ENCODE measurements around the gene SLC7A9. TPM values are rescaled to one million over a fixed set of nuclear protein-coding genes. Genes with fewer than 3 reads are reported as not detected.
"Not testable (repeated sequence)": the region's sequence is repeated elsewhere in the genome, so short reads cannot be mapped to it uniquely, and the experiment has no call there.

Gene SLC7A9
- total RNA-seq, 1 donor from 2014 or later = under 0.01 TPM

GRCh38 chr19:32864318-32865007 lies 5.1 kb downstream of the SLC7A9 start:
- no peak for DNase-seq (ENCODE audit: low read depth in 2 of 2)

GRCh38 chr19:32863841-32864240 lies 5.7 kb downstream of the SLC7A9 start:
- no peak for DNase-seq (ENCODE audit: low read depth in 2 of 2)

DNA sequence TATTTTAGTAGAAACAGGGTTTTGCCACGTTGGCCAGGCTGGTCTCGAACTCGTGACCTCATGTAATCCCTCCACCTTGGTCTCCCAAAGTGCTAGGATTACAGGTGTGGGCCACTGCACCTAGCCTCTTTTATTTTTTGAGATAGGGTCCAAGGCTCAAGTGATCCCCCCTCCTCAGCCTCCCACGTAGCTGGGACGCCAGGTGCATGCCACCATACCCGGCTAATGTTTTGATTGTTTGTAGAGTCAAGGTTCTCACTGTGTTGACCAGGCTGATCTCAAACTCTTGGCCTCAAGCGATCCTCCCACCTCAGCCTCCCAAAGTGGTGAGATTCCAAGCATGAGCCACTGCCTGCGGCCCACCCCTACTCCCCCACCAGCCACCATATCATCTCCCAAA lies 6.3 kb downstream of the SLC7A9 start:
- no peak for DNase-seq (ENCODE audit: low read depth in 2 of 2)

DNA sequence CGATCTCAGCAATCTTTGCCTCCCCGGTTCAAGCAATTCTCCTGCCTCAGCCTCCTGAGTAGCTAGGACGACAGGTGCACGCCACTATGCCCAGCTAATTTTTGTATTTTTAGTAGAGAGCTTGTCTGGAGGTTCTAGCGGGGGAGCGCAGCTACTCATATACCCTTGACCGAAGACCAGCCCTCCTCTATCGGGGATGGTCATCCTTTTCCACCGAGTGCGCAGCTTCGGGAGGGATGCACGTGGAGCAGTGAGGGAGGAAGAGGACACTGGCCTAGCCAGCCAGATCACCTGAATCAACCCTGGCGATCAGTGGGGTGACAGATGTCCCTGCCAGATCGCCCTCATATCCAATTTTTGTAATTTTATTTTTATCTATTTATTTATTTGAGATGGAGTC lies 6.8 kb downstream of the SLC7A9 start:
- no peak for DNase-seq (ENCODE audit: low read depth in 2 of 2)

GRCh38 chr19:32862173-32862572 lies 7.4 kb downstream of the SLC7A9 start:
- DNase-seq (ENCODE audit: low read depth in 2 of 2) = no peak

- DNase-seq (ENCODE audit: low read depth in 2 of 2) = no peak
Measured at GRCh38 chr19:32861596-32861995, 8.0 kb downstream of the SLC7A9 start.

DNA sequence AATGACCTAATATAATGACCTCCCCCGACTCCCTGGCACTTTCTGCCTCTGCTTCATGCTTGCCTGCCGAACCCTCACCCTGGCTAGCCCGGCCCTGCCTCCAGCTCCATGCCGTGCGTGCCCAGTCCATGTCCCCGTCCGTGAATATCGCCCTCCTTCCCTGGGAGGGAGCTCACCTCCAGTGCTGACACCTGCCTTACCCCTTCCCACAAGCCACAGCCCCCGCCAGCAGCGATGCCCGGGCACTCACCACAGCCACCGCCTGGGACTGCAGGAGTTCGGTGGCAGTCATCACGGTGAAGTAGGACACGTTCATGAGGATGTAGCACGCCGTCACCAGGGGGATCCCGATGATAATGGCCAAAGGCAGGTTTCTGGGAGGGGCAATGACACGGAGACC lies 10.0 kb downstream of the SLC7A9 start:
- DNase-seq (ENCODE audit: low read depth in 2 of 2) = no peak

DNA sequence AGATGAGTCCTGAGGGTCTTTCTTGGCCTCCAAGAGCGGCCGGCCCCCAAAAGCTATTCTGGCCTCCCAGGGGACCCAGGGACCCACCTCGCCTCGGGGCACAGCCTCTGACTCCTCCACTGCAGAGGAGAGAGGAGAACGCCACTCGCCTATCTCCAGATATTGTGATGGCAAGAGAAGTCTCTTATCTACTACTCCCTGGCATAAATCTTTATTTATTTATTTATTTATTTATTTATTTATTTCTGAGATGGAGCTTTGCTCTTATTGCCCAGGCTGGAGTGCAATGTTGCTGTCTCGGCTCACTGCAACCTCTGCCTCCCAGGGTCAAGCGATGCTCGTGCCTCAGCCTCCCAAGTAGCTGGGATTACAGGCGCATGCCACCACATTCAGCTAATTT lies 11.0 kb downstream of the SLC7A9 start:
- DNase-seq (ENCODE audit: low read depth in 2 of 2) = no peak

DNA sequence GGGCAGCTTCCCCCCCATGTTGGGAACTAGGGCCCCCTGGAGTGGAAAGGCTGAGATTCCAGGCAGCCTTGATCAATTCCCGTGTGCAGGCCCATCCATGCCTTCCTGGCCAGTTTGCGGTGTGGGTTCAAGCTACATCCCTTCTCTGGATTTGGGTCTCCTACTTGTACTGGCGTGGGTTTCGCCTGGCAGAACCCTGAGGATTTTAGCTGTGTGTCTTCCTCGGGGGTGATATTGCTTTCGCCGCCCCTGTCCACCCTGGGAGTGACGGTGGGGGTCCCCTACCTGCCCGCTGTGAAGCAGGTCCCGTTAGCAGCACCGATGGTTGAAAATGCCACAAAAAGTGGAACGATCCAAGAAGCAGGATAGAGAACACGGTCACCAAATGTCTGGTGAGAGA lies 11.4 kb downstream of the SLC7A9 start:
- no peak for DNase-seq (ENCODE audit: low read depth in 2 of 2)

DNA sequence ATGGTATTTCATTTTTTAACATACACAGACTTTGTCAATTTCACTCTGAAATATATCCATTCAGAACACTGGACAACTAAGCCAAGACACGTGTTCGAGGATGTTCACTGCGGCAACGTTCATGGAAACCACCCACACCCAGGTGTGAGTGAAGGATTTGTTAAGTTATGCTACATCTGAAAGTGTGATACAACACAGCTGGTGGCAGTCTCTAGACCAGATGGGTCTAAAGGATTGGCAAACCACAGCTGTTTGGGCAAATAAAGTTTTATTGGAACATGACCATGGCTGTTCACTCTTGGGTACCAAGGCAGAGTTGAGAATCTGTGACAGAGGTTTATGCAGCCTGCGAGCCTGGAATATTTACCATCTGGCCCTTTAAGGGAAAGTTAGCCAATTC lies 12.0 kb downstream of the SLC7A9 start:
- DNase-seq (ENCODE audit: low read depth in 2 of 2) = no peak

DNA sequence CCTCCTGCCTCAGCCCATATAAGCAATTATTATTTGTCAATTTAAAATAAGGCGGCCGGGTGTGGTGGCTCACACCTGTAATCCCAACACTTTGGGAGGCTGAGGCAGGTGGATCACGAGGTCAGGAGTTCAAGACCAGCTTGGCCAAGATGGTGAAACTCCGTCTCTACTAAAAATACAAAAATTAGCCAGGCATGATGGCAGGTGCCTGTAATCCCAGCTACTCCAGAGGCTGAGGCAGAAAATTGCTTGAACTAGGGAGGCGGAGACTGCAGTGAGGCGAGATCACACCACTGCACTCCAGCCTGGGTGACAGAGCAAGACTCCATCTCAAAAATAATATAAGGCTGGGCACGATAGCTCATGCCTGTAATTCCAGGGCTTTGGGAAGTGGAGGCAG lies 12.7 kb downstream of the SLC7A9 start:
- DNase-seq (ENCODE audit: low read depth in 2 of 2) = not testable (repeated sequence)

DNA sequence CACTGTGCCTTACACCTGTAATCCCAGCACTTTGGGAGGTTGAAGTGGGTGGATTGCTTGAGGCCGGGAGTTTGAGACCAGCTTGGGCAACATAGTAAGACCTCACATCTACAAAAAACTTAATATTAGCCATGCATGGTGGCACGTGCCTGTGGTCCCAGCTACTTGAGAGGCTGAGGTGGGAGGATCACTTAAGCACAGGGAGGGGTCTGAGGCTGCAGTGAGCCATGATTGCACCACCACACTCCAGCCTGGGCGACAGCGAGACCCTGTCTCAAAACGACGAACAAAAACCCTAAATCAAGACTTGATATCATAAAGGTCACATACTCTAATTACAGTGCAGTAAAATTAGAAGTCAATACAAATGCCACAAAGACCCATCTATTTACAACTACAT lies 17.4 kb downstream of the SLC7A9 start:
- no peak for DNase-seq (ENCODE audit: low read depth in 2 of 2)

- not testable (repeated sequence) for DNase-seq (ENCODE audit: low read depth in 2 of 2)
Measured at GRCh38 chr19:32848035-32848434, 21.5 kb downstream of the SLC7A9 start.

- no peak for DNase-seq (ENCODE audit: low read depth in 2 of 2)
Measured at GRCh38 chr19:32843716-32844245, 25.8 kb downstream of the SLC7A9 start.

DNA sequence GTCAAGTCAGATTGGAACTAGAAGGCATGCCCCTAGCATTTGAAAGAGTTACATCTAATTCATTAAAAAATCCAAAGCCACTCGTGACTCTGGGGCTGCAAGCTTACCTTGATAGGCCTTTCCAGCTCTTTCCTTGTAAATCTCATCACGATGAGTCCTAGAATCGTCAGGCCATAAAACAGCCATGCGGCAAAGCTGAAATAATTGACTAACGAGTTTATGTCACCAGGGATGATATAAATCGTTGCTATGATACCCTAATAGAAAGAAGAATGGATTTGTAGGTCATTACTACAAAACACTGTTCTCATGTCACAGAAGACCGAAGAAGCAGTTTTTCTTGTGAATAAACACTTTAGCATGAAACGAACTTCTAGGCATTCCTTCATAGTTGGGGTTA lies 27.5 kb downstream of the SLC7A9 start:
- DNase-seq (ENCODE audit: low read depth in 2 of 2) = no peak

- DNase-seq (ENCODE audit: low read depth in 2 of 2) = no peak
Measured at GRCh38 chr19:32837531-32837930, 32.0 kb downstream of the SLC7A9 start.

DNA sequence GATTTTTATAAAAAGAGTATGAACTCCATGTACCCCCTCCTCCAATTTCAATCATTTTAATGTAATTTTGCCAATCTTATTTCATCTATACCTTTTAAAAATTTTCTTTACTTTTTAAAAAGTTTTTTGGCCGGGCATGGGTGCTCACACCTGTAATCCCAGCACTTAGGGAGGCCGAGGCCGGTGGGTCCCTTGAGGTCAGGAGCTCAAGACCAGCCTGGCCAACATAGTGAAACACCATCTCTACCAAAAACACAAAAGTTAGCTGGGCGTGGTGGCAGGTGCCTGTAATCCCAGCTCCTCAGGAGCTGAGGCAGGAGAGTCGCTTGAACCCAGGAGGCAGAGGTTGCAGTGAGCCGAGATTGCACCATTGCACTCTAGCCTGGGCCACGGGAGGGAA lies 36.2 kb downstream of the SLC7A9 start:
- not testable (repeated sequence) for DNase-seq (ENCODE audit: low read depth in 2 of 2)

DNA sequence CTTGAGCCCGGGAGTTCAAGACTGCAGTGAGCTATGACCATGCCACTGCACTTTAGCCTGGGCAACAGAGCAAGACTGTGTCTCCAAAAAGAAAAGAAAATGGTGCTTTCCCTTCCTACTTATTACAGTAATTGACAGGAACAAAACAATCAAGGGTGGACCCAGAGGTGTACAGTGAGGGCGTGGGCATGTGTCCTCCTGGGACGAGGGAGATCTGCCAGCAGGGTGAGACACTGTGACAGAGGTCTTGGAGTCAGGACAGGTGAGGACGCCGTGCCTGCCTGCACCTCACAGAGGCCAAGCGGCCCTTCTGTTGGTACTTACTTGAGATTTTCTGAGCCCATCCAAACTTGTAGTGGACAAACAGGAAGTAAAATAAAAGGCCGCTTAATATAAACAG lies 36.7 kb downstream of the SLC7A9 start:
- DNase-seq (ENCODE audit: low read depth in 2 of 2) = not testable (repeated sequence)

DNA sequence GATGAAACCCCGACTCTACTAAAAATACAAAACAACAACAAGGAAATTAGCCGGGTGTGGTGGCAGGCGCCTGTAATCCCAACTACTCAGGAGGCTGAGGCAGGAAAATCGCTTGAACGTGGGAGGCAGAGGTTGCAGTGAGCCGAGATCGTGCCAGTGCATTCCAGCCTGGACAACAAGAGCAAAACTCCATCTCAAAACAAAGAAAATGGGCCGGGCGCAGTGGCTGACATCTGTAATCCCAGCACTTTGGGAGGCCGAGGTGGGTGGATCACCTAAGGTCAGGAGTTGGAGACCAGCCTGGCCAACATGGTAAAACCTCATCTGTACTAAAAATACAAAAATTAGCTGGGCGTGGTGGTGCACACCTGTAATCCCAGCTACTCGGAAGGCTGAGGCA lies 37.5 kb downstream of the SLC7A9 start:
- not testable (repeated sequence) for DNase-seq (ENCODE audit: low read depth in 2 of 2)

DNA sequence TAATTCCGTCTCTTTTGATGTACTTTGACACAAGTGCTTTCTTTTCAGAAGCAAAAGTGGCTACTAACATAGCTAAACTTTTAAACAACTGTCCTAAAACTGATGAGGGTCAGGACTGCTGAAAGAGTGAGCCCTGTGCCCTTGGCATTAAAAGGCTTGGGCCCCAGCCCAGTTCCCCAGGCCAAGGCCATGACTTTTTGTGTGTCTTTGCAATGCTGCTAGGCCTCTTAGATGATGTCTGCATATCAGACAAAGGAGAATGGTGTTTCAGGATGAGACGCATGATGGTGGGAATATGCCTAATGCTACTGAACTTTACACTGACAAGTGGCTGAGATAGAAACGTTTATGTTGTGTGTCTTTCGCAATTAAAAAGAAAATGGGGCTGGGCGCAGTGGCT lies 38.0 kb downstream of the SLC7A9 start:
- DNase-seq (ENCODE audit: low read depth in 2 of 2) = no peak

DNA sequence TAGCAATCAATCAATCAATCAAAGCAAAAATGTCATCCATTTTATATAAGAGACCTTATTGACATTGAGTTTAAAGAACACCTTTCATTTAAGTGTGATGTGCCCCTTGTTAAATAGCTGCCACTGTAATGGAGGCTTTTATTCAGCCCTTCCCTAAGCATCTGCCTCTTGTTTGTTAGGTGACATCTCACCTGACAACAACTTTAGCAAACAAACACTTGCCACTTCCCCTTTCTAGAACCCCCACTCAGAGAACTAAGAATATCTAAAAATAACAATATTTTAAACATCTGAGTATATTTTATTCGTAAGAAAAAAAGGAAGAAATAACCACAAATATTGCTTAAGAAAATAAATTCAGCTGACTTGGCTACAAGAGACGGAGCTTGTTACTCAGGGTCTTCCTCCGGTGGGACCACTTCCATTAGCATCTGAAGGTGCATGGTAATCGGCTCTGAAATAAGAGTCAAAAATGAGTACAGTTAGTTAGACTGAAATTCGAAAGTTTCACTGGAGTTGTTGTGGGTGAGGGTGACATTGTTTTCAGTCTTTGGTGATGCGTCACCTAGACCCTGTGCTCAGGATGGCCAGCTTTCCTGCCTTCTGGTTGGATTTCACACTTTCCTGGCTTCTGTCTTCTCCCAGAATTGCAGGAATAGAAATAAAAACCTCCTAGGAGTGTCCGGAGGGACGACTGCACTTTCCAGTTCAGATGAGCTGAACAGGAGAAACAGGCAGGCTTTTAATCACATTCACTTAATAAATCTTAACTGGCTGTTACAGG lies 39.1 kb downstream of the SLC7A9 start:
- DNase-seq (ENCODE audit: low read depth in 2 of 2) = no peak

GRCh38 chr19:32829345-32829896 lies 40.1 kb downstream of the SLC7A9 start:
- DNase-seq (ENCODE audit: low read depth in 2 of 2) = no peak

Data from dermis microvascular lymphatic vessel endothelial cell (primary cell).